LNCaP clone FGC (cell line): Measurements from ENCODE around the gene ARSJ.

Source experiments
- DNase-seq: peaks from one replicate; pipeline ENCODE4 v3.0.0-alpha.2; 2011; ENCODE audit warnings: low read depth
- H3K4me3 ChIP-seq: 2 replicates; pipeline ENCODE4 v1.5.1; 2011; ENCODE audit warnings: mild to moderate bottlenecking, low read depth, low read length, control low read depth
- TF ChIP-seq, protein P1 (sequence below): IDR thresholded peaks from 2 replicates; pipeline ENCODE4 v1.5.1; 2012; ENCODE audit warnings: mild to moderate bottlenecking; ENCODE audit not compliant: control insufficient read depth, insufficient read depth; ENCODE audit errors: extremely low read depth

The ARSJ gene

GRCh38 chr4:113882668-113883067 is 96.8 kb downstream of the ARSJ start:
- no peak overlapping the region for H3K4me3 ChIP-seq
- TF ChIP-seq, protein P1, sequence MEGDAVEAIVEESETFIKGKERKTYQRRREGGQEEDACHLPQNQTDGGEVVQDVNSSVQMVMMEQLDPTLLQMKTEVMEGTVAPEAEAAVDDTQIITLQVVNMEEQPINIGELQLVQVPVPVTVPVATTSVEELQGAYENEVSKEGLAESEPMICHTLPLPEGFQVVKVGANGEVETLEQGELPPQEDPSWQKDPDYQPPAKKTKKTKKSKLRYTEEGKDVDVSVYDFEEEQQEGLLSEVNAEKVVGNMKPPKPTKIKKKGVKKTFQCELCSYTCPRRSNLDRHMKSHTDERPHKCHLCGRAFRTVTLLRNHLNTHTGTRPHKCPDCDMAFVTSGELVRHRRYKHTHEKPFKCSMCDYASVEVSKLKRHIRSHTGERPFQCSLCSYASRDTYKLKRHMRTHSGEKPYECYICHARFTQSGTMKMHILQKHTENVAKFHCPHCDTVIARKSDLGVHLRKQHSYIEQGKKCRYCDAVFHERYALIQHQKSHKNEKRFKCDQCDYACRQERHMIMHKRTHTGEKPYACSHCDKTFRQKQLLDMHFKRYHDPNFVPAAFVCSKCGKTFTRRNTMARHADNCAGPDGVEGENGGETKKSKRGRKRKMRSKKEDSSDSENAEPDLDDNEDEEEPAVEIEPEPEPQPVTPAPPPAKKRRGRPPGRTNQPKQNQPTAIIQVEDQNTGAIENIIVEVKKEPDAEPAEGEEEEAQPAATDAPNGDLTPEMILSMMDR: no peak
- DNase-seq: no peak

- TF ChIP-seq, protein P1: no peak
- no peak overlapping the region for H3K4me3 ChIP-seq
- DNase-seq: no peak
Observed at GRCh38 chr4:113881256-113881655, 98.2 kb downstream of the ARSJ start.

DNA sequence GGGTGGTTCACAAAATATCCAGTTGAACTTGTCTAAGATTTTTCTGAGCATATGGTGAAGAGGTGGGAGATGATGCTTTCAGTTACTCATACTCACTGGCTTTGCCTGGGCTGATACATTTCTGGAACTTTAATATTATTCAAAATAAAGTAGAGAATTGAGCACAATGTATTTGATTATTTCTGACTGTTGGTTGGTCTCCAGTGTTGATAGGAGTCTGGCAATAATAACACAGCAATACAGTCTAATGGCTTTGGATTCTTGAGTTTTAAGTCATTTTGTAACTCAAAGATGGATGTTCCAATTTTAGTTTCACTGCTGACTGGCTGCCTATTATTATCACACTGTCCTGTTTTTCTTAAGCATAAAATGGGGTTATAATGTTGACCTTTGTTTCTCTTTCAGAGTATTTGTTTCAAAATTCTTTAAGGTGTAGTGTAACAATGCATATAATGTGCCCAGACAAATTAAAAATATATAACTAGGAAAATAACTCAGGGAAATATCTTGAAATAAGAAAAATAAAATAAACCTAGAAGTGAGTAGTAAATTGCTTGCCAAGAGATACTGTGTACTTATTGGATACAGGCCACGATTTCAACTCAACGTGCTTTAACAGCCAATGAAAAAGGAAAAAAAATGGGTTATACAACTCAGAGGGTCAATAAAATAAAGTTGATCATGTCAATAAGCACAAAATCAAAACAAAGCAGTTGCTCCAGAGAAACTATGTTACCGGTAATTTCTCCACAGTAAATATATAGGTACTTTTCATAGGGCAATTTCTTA is 99.0 kb downstream of the ARSJ start:
- DNase-seq: peak; percentile 26
- no peak overlapping the region for H3K4me3 ChIP-seq
- TF ChIP-seq, protein P1: no peak

GRCh38 chr4:113878668-113879067 is 100.8 kb downstream of the ARSJ start:
- DNase-seq: no peak

GRCh38 chr4:113874480-113874879 is 105.0 kb downstream of the ARSJ start:
- TF ChIP-seq, protein P1: no peak
- no peak overlapping the region for H3K4me3 ChIP-seq
- DNase-seq: no peak

More at GRCh38 chr4:113878668-113879067, 100.8 kb downstream of the ARSJ start:
- TF ChIP-seq, protein P1: no peak
- H3K4me3 ChIP-seq: no peak overlapping the region

GRCh38 chr4:113873508-113873907 is 105.9 kb downstream of the ARSJ start:
- DNase-seq: no peak
- no peak overlapping the region for H3K4me3 ChIP-seq
- TF ChIP-seq, protein P1: no peak
